ENCODE data around the gene PIGZ. TPM values are rescaled to one million over a fixed set of nuclear protein-coding genes. Genes with fewer than 3 reads are reported as not detected.

Gene PIGZ
- total RNA-seq, 1 experiment from 2014 or later, result 0.15 TPM

- Mint-ChIP-seq H3K27me3 (ENCODE audit: low read depth) (no peaks in the 10 kb centered on the region), H3K4me3 (no peak overlapping the region), H3K36me3 (ENCODE audit: insufficient read depth in 1 of 3, low read depth in 3 of 3) (peaks cover 0 to 18% (median 2%) of the 10 kb centered on the region in 3 experiments; a peak in 2 of 7 replicates), H3K4me1 (no peaks in the 10 kb centered on the region), H3K27ac (no peak overlapping the region), H3K9me3 (no peaks in the 10 kb centered on the region)
- Histone ChIP-seq H2BK20ac (ENCODE audit: low read depth, low read length, poor library complexity, severe bottlenecking) (no peak overlapping the region), H2BK12ac (ENCODE audit: insufficient read length, low read depth, low read length) (no peak overlapping the region), H4K5ac (ENCODE audit: insufficient read length, low read depth, low read length) (no peak overlapping the region), H3T11ph (ENCODE audit: low read length) (no peak overlapping the region), H3K4me2 (ENCODE audit: insufficient read depth, insufficient read length, low read length) (no peak overlapping the region), H2AFZ (ENCODE audit: low read length) (no peak overlapping the region), H3K27me3 (ENCODE audit: insufficient read depth, low read length) (no peaks in the 10 kb centered on the region), H3K18ac (ENCODE audit: insufficient read length, low read depth, low read length) (no peak overlapping the region), H3K79me1 (ENCODE audit: insufficient read depth, low read depth, low read length, poor library complexity, severe bottlenecking) (no peaks in the 10 kb centered on the region), H3K9ac (ENCODE audit: extremely low read depth, insufficient read length, low read length) (no peak overlapping the region), H4K91ac (ENCODE audit: insufficient read length, low read depth, low read length) (no peak overlapping the region), H3K9me3 (ENCODE audit: control insufficient read depth, low read depth, low read length) (no peaks in the 10 kb centered on the region), H3K23me2 (ENCODE audit: insufficient read length, low read depth, low read length, poor library complexity, severe bottlenecking) (no peaks in the 10 kb centered on the region), H3K56ac (ENCODE audit: insufficient read length, low read depth, low read length) (no peak overlapping the region), H3K79me2 (ENCODE audit: insufficient read depth, low read length) (no peaks in the 10 kb centered on the region), H3K14ac (ENCODE audit: insufficient read depth, low read length) (no peak overlapping the region), H2BK15ac (ENCODE audit: low read depth, low read length) (no peak overlapping the region), H2AK5ac (ENCODE audit: insufficient read length, low read length) (no peak overlapping the region), H4K8ac (replicated peaks; ENCODE audit: insufficient read length, low read depth, low read length) (no peak overlapping the region), H3K4me1 (ENCODE audit: insufficient read depth, low read length) (no peaks in the 10 kb centered on the region), H3K27ac (ENCODE audit: insufficient read length, low read depth, low read length) (no peak overlapping the region), H3K23ac (ENCODE audit: insufficient read length, low read depth, low read length) (no peak overlapping the region), H3K4ac (ENCODE audit: low read depth, low read length) (no peak overlapping the region), H2BK120ac (ENCODE audit: low read depth, low read length, poor library complexity, severe bottlenecking) (no peak overlapping the region), H2BK5ac (ENCODE audit: insufficient read length, low read length) (no peak overlapping the region), H4K20me1 (ENCODE audit: control insufficient read depth, insufficient read depth, insufficient read length) (no peaks in the 10 kb centered on the region)
- no CpG with 5 or more reads among the region's 2 CpGs for WGBS (ENCODE audit: extremely low coverage, insufficient read length, low lambda C conversion rate)
- DNase-seq, result no peak
- no peak for TF ChIP-seq CTCF (conservative IDR thresholded peaks at IDR 0.05)
Observed at GRCh38 chr3:196920733-196921132, 47.9 kb downstream of the PIGZ start.
